ENCODE data around the gene TGM3. TPM values are rescaled to one million over a fixed set of nuclear protein-coding genes. Genes with fewer than 3 reads are reported as not detected.

The TGM3 gene
- total RNA-seq, 2 donors from 2014 or later, result not detected

- Mint-ChIP-seq H3K9me3 (peaks cover 4% of the 10 kb centered on the region), H3K4me3 (no peak overlapping the region), H3K27me3 (peaks cover 43 to 58% of the 10 kb centered on the region in 2 donors), H3K27ac (no peak overlapping the region), H3K4me1 (ENCODE audit: low read depth in 2 of 2) (no peaks in the 10 kb centered on the region), H3K36me3 (peaks cover 15% of the 10 kb centered on the region)
- no peak for ATAC-seq
- DNase-seq (ENCODE audit: low spot score), result no peak
Observed at GRCh38 chr20:2365666-2366065, 69.9 kb downstream of the TGM3 start.

DNA sequence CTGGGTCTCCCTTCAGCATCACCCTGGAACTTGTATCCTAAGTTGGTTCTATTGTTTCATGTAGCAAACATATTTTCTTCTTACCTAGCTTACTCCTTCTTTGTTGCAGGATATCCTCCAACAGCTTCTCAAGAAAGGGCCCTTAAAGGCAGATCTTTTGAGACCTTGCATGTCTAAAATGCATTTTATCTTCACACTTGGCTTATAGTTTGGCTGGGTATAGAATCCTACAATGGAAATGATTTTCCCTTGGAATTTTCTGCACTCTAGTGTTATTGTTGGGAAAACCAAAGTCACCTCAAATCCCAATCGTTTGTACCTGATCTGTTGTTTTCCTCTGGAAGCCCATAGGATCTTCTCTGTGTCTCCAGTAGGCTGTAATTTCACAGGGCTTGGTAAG is 72.8 kb downstream of the TGM3 start:
- Mint-ChIP-seq H3K27ac (no peak overlapping the region), H3K4me3 (no peak overlapping the region), H3K27me3 (peaks cover 41 to 61% of the 10 kb centered on the region in 2 donors), H3K9me3 (no peaks in the 10 kb centered on the region), H3K36me3 (no peaks in the 10 kb centered on the region), H3K4me1 (ENCODE audit: low read depth in 2 of 2) (no peaks in the 10 kb centered on the region)
- ATAC-seq (no peak), DNase-seq (ENCODE audit: low spot score) (no peak)

- no peaks in the 10 kb centered on the region for H3K9me3 Mint-ChIP-seq
- H3K4me3 Mint-ChIP-seq, result no peak overlapping the region
- DNase-seq (ENCODE audit: low spot score), result no peak
- H3K27ac Mint-ChIP-seq, result no peak overlapping the region
- ATAC-seq, result no peak
- no peaks in the 10 kb centered on the region for H3K36me3 Mint-ChIP-seq
- peaks cover 34 to 53% of the 10 kb centered on the region in 2 donors for H3K27me3 Mint-ChIP-seq
- H3K4me1 Mint-ChIP-seq (ENCODE audit: low read depth in 2 of 2), result no peaks in the 10 kb centered on the region
Observed at GRCh38 chr20:2373098-2373497, 77.3 kb downstream of the TGM3 start.

GRCh38 chr20:2374346-2375125 is 78.7 kb downstream of the TGM3 start:
- no peak overlapping the region for H3K4me3 Mint-ChIP-seq
- H3K9me3 Mint-ChIP-seq, result no peaks in the 10 kb centered on the region
- peak in 1 of 2 donors; percentile 32 for ATAC-seq
- no peaks in the 10 kb centered on the region for H3K4me1 Mint-ChIP-seq (ENCODE audit: low read depth in 2 of 2)
- DNase-seq (ENCODE audit: low spot score), result no peak
- no peaks in the 10 kb centered on the region for H3K36me3 Mint-ChIP-seq
- peaks cover 22 to 38% of the 10 kb centered on the region in 2 donors for H3K27me3 Mint-ChIP-seq
- H3K27ac Mint-ChIP-seq, result no peak overlapping the region

DNA sequence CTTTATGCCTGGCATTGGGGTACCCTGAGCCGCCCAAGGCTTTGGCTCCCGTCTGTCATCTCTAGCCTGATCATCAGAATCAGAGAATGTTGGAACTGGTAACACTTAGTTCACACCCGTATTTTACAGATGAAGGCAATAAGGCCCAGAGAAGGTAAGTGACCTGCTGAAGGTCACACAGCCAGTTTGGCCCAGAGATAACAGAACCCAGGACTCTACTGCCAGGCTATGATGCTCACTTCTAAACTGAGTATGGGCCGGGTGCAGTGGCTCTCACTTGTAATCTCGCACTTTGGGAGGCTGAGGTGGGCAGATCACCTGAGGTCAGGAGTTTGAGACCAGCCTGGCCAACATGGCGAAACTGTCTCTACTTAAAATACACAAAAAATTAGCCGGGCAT is 83.1 kb downstream of the TGM3 start:
- H3K27me3 Mint-ChIP-seq, result peaks cover 6 to 9% of the 10 kb centered on the region in 2 donors
- no peaks in the 10 kb centered on the region for H3K36me3 Mint-ChIP-seq
- DNase-seq (ENCODE audit: low spot score), result no peak
- no peak overlapping the region for H3K27ac Mint-ChIP-seq
- H3K4me3 Mint-ChIP-seq, result no peak overlapping the region
- ATAC-seq, result no peak
- H3K9me3 Mint-ChIP-seq, result no peaks in the 10 kb centered on the region
- no peaks in the 10 kb centered on the region for H3K4me1 Mint-ChIP-seq (ENCODE audit: low read depth in 2 of 2)

DNA sequence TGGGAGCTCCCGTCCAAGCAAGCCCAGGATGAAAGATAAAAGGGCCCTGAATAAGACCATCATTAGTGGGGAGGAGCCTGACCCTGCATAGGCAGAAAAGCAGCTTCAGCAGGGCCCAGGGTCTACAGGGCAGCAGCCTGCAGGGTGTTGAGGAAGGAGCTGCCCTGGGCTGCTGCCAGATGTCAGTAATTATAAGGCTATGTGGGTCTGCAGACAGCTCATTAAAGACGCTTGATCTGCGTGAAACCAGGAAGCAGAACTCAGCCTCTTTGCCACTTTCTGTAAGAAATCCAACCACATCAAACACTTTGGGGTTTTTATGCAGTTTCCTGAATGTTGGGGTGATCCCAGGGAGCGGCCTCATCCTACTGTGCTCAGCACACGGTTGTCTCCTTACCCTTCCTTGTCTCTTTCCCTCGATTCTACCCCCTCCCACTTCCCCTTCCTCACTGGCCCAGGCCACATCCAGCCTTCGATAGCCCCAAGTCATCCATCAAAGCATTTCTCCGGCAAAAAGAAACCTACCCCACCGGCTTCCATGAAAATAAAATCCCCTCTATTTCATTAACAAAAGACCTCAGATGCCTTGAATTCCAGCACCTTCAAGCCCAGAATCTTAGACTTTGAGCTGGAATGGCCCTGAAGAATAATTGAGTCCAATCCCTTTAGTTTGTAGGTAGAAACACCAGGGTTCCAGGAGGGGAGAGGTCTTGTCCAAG is 83.9 kb downstream of the TGM3 start:
- peak in 1 of 2 donors; percentile 38 for ATAC-seq

DNA sequence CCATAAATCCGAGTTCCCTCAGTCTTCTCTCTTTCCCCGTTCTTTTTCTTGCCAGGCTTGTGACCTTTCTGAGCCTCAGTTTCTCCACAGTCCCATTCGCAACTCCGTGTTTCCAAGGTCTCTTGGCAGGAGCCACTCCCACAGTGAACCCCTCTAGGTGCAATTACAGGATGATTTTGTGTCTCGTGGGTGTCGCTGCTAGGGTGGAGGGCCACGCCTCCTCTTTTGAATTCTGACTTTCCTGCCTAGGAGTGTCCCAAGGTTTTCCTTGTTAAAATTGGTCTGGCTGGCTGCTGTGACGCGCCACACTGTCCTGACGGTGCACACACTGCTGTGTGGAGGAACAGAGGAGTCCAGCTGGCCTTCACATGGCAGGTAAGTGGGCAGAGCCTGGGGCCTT is 84.8 kb downstream of the TGM3 start, which contains the start of gene TGM6:
TSS of gene TGM6 (plus strand) at position 301 of the 400 bp plus-strand sequence. CDS start at position 369, 68 bp downstream.
- ATAC-seq (no peak), DNase-seq (ENCODE audit: low spot score) (no peak)
- no peaks in the 10 kb centered on the region for H3K4me1 Mint-ChIP-seq (ENCODE audit: low read depth in 2 of 2)
- peaks cover 0 to 16% of the 10 kb centered on the region in 2 donors for H3K27me3 Mint-ChIP-seq
- no peaks in the 10 kb centered on the region for H3K36me3 Mint-ChIP-seq
- H3K4me3 Mint-ChIP-seq, result no peak within 1 kb of the TSS
- no peaks in the 10 kb centered on the region for H3K9me3 Mint-ChIP-seq
- no peak within 1 kb of the TSS for H3K27ac Mint-ChIP-seq

More for the DNA sequence above, 83.9 kb downstream of the TGM3 start:
- no peak for DNase-seq (ENCODE audit: low spot score)
- Mint-ChIP-seq H3K27ac (no peak overlapping the region), H3K4me1 (ENCODE audit: low read depth in 2 of 2) (no peaks in the 10 kb centered on the region), H3K27me3 (peaks cover 0 to 13% of the 10 kb centered on the region in 2 donors), H3K4me3 (no peak overlapping the region), H3K9me3 (no peaks in the 10 kb centered on the region), H3K36me3 (no peaks in the 10 kb centered on the region)

DNA sequence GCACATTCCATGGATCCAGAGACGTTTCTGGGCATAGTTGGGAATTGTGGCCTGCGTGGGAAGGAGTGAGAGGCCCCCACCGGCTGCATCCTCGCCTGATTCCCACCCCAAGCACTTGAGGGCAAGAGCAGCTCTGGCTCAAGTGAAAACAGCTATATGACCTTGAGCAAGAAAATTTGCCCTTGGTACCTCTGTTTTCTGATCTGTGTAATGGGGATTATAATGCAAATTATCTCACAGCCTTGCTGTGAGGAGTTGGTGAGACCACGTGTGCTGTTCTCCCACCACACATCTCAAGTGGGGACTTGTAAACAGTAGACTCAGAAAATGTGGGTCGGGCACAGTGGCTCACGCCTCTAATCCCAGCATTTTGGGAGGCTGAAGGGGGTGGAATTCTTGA is 85.5 kb downstream of the TGM3 start:
- DNase-seq (ENCODE audit: low spot score) (no peak), ATAC-seq (no peak)
- Mint-ChIP-seq H3K27me3 (peaks cover 0 to 15% of the 10 kb centered on the region in 2 donors), H3K4me1 (ENCODE audit: low read depth in 2 of 2) (no peaks in the 10 kb centered on the region), H3K4me3 (no peak overlapping the region), H3K9me3 (no peaks in the 10 kb centered on the region), H3K36me3 (no peaks in the 10 kb centered on the region), H3K27ac (no peak overlapping the region)

GRCh38 chr20:2382833-2383232 is 87.0 kb downstream of the TGM3 start:
- Mint-ChIP-seq H3K27ac (no peak overlapping the region), H3K4me3 (no peak overlapping the region), H3K36me3 (no peaks in the 10 kb centered on the region), H3K27me3 (peaks cover 0 to 11% of the 10 kb centered on the region in 2 donors), H3K9me3 (no peaks in the 10 kb centered on the region), H3K4me1 (ENCODE audit: low read depth in 2 of 2) (peaks cover 0 to 3% of the 10 kb centered on the region in 2 donors)
- DNase-seq (ENCODE audit: low spot score), result no peak
- no peak for ATAC-seq

- Mint-ChIP-seq H3K9me3 (no peaks in the 10 kb centered on the region), H3K4me3 (no peak overlapping the region), H3K4me1 (ENCODE audit: low read depth in 2 of 2) (peaks cover 0 to 3% of the 10 kb centered on the region in 2 donors), H3K36me3 (no peaks in the 10 kb centered on the region), H3K27me3 (peaks cover 0 to 15% of the 10 kb centered on the region in 2 donors), H3K27ac (no peak overlapping the region)
- peak; percentile 34 for DNase-seq (ENCODE audit: low spot score)
- no peak for ATAC-seq
Observed at GRCh38 chr20:2385026-2385425, 89.2 kb downstream of the TGM3 start.

DNA sequence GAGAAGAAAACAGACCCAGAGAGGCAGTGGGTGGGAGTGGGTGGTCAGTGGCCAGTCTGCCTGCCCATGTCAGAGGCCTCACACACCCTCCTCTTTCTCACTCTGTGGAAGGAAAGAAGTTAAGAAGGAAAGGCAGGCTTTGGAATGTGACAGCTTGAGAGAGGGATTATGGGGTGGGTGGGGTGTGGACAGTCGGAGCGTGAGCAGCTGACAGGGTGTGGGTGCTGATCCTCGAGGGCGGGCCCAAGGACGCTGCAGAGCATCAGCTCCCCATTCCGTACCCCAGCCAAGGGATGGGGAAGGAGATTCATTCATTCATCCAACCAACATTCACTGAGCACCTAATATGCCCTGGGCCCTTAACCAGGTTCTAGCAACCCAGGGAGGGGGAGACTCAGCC is 89.7 kb downstream of the TGM3 start:
- no peaks in the 10 kb centered on the region for H3K9me3 Mint-ChIP-seq
- H3K27ac Mint-ChIP-seq, result no peak overlapping the region
- H3K4me1 Mint-ChIP-seq (ENCODE audit: low read depth in 2 of 2), result peaks cover 0 to 3% of the 10 kb centered on the region in 2 donors
- ATAC-seq, result no peak
- DNase-seq (ENCODE audit: low spot score), result peak; percentile 40
- H3K36me3 Mint-ChIP-seq, result no peaks in the 10 kb centered on the region
- peaks cover 0 to 16% of the 10 kb centered on the region in 2 donors for H3K27me3 Mint-ChIP-seq
- no peak overlapping the region for H3K4me3 Mint-ChIP-seq

- Mint-ChIP-seq H3K4me3 (peak overlapping the region; percentile 39), H3K27me3 (peaks cover 0 to 19% of the 10 kb centered on the region in 2 donors), H3K27ac (no peak overlapping the region), H3K36me3 (no peaks in the 10 kb centered on the region), H3K9me3 (no peaks in the 10 kb centered on the region), H3K4me1 (ENCODE audit: low read depth in 2 of 2) (peaks cover 0 to 3% of the 10 kb centered on the region in 2 donors)
- DNase-seq (ENCODE audit: low spot score) (peak; percentile 2), ATAC-seq (no peak)
Observed at GRCh38 chr20:2386516-2387179, 90.8 kb downstream of the TGM3 start.

GRCh38 chr20:2387180-2387577 is 91.4 kb downstream of the TGM3 start:
- peaks cover 0 to 19% of the 10 kb centered on the region in 2 donors for H3K27me3 Mint-ChIP-seq
- ATAC-seq, result peak; percentile 72 to 73
- H3K4me3 Mint-ChIP-seq, result peak overlapping the region; percentile 39
- H3K27ac Mint-ChIP-seq, result no peak overlapping the region
- no peak for DNase-seq (ENCODE audit: low spot score)
- H3K9me3 Mint-ChIP-seq, result no peaks in the 10 kb centered on the region
- no peaks in the 10 kb centered on the region for H3K36me3 Mint-ChIP-seq
- H3K4me1 Mint-ChIP-seq (ENCODE audit: low read depth in 2 of 2), result peaks cover 0 to 3% of the 10 kb centered on the region in 2 donors

- H3K4me1 Mint-ChIP-seq (ENCODE audit: low read depth in 2 of 2), result peaks cover 0 to 3% of the 10 kb centered on the region in 2 donors
- peaks cover 0 to 19% of the 10 kb centered on the region in 2 donors for H3K27me3 Mint-ChIP-seq
- ATAC-seq (no peak), DNase-seq (ENCODE audit: low spot score) (no peak)
- H3K9me3 Mint-ChIP-seq, result no peaks in the 10 kb centered on the region
- no peaks in the 10 kb centered on the region for H3K36me3 Mint-ChIP-seq
- H3K27ac Mint-ChIP-seq, result no peak overlapping the region
- no peak overlapping the region for H3K4me3 Mint-ChIP-seq
Observed at GRCh38 chr20:2387580-2387979, 91.8 kb downstream of the TGM3 start.

Data from natural killer cell treated with Interleukin-12 subunit alpha and Interleukin-12 subunit beta and Interleukin-15 and Interleukin-18, amount 100 ng/mL, for 72 hours (primary cell).